Kidney (tissue), 14 donors: ENCODE results near the gene ANOS1. TPM values are rescaled to one million over a fixed set of nuclear protein-coding genes. Genes with fewer than 3 reads are reported as not detected.
A peak's percentile ranks its signal among the peaks of the same experiment; 100 is the strongest.

Source experiments
- DNase-seq, 5 donors: peaks; one replicate each; pipeline ENCODE4 v3.0.0-alpha.2; 2013 to 2020
- FAIRE-seq: peaks from 2 replicates; lab custom pipeline; 2012; peaks lifted over from hg19 to GRCh38; lab: Jason Lieb, UNC
- H3K27ac ChIP-seq, 2 donors: one replicate each; pipeline ENCODE4 v1.7.0; 2013; ENCODE audit warnings: low read depth in 2 of 2, low read length in 2 of 2, inconsistent platforms in 1 of 2
- H3K27me3 ChIP-seq: one replicate; pipeline ENCODE4 v1.7.1; 2013; ENCODE audit warnings: low read length, inconsistent platforms; ENCODE audit not compliant: control insufficient read depth, insufficient read depth
- H3K36me3 ChIP-seq, 3 donors: one replicate each; pipeline versions ENCODE4 v1.7.0 to v1.7.1; 2013; ENCODE audit warnings: low read length in 3 of 3, control low read depth in 1 of 3, inconsistent platforms in 1 of 3; ENCODE audit not compliant: insufficient read depth in 3 of 3, control insufficient read depth in 2 of 3
- H3K4me1 ChIP-seq, 3 donors: one replicate each; pipeline versions ENCODE4 v1.7.0 to v1.7.1; 2013; ENCODE audit warnings: low read length in 3 of 3, inconsistent platforms in 1 of 3, low read depth in 1 of 3; ENCODE audit not compliant: control insufficient read depth in 2 of 3, insufficient read depth in 2 of 3
- H3K4me3 ChIP-seq, 3 donors: one replicate each; pipeline versions ENCODE4 v1.7.0 to v1.8.1; 2013; ENCODE audit warnings: low read length in 3 of 3, control low read depth in 1 of 3, inconsistent platforms in 1 of 3
- H3K9ac ChIP-seq, 3 donors: one replicate each; pipeline versions ENCODE4 v1.7.0 to v1.7.1; 2013; ENCODE audit warnings: low read length in 3 of 3, control low read depth in 1 of 3, inconsistent platforms in 1 of 3
- H3K9me3 ChIP-seq, 3 donors: one replicate each; pipeline versions ENCODE4 v1.7.0 to v1.7.1; 2013; ENCODE audit warnings: low read length in 3 of 3, control low read depth in 1 of 3, inconsistent platforms in 1 of 3; ENCODE audit not compliant: control insufficient read depth in 2 of 3, insufficient read depth in 1 of 3
- CTCF ChIP-seq: IDR thresholded peaks from 3 replicates; pipeline ENCODE4 v1.5.1; 2012; ENCODE audit warnings: mild to moderate bottlenecking, moderate library complexity, borderline replicate concordance; ENCODE audit not compliant: insufficient read depth; ENCODE audit errors: extremely low read depth
- intact Hi-C: fragments of 100-400 bp; cut with DNase I; formaldehyde crosslinking; loops from one replicate; pipeline ENCODE4 v1.11.1; 2022
- polyA plus RNA-seq: library from polyadenylated mRNA; stranded (reverse); fragments of 350-450 nt; fragmentation: Illumina TruSeq; extraction: RNeasy Lipid Tissue Mini Kit (QIAGEN cat#74804); gene quantifications from one replicate; pipeline ENCODE4 v1.2.3, GENCODE V29; 2014; ENCODE audit warnings: low read depth, low replicate concordance; ENCODE audit not compliant: insufficient read depth
- total RNA-seq: library from RNA; stranded (reverse); fragmentation: NEBNext Ultra II Directional; extraction: Animal tissue kit (Norgen Biotek cat#: 25700); gene quantifications from one replicate; pipeline ENCODE4 v1.2.1, GENCODE V29; 2021
- donor health status: control.
- donor health status: control.
- donor health status: control.
- donor health status: control.
- donor health status: control.
- donor health status: DM: yes; HTN: yes; CAD: no.
- donor health status: Normal renal cell carcinoma (clear cell type).

The ANOS1 gene
- total and polyA plus RNA-seq, 2 donors from 2014 or later, result 0.69 to 2.3 TPM

DNA sequence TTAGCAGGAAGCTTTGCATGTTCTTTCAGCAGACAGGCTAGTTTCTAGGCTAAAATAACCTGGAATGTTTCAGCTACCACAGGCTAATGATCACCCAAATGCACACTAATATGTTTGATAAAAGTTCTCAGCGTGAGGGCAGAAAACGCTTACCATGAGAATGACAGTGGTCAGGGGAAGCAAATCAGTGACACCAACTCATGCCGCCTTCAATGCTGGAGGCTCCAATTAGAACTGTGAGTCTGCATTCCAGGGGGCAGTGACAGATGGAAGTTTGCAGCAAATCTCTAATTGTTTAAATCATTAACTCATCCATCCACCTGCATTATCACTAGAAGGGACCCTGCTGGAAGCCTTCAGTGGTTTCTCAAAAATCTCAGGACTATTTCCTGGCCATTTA is 43.2 kb downstream of the ANOS1 start:
- no peaks in the 10 kb centered on the region for H3K4me1 ChIP-seq
- no peaks in the 10 kb centered on the region for H3K9me3 ChIP-seq
- no peaks in the 10 kb centered on the region for H3K27me3 ChIP-seq
- DNase-seq (peak in 2 of 5 donors; percentile 2 to 13), FAIRE-seq (no peak)
- no peak overlapping the region for H3K27ac ChIP-seq
- no peak overlapping the region for H3K9ac ChIP-seq
- no peak overlapping the region for H3K4me3 ChIP-seq
- intact Hi-C loops, result no loop called here
- no peak for TF ChIP-seq CTCF
- H3K36me3 ChIP-seq, result no peaks in the 10 kb centered on the region

DNA sequence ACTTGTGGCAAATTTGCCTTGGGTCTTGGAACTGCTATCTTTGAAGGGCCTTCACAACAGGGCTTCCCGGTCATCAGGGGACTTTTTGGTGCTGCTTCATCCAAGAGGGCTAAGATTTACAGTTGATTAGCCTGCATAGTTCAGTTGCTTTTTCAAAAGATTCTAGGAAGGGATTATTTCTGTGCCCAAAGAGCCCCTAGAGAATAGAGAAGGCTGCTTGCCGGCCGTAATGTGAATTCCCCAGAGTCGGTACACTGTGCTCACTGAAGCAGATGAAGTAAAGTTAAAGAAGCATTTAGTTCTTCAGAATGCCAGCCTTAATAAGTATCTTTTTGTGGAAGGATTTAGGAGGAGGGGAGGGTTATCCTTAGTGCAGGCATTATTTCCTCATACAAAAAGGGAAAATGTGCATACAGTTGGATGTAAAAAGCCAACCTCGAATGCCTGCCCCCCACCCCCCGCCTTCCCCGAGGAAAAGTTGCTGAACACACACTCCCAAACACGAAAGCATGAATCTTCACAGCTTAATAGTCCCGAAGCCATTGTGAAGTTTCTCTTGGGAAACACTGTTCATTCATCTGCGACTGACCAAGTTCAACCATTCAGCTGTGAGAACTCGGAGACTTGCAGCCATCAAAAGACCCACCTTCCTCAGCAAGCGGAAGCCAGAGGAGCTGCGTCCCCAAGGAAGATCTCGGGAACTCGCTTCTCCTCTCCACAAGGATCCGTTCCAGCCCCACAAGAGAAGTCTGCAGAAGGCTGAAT is 47.6 kb downstream of the ANOS1 start:
- no peak for TF ChIP-seq CTCF
- H3K4me1 ChIP-seq, result no peaks in the 10 kb centered on the region
- no peak for FAIRE-seq
- no peak overlapping the region for H3K27ac ChIP-seq
- no peaks in the 10 kb centered on the region for H3K27me3 ChIP-seq
- H3K9ac ChIP-seq, result no peak overlapping the region
- H3K9me3 ChIP-seq, result no peaks in the 10 kb centered on the region
- intact Hi-C loops, result no loop called here
- DNase-seq, result peak in 2 of 5 donors; percentile 13
- no peaks in the 10 kb centered on the region for H3K36me3 ChIP-seq
- no peak overlapping the region for H3K4me3 ChIP-seq

- Histone ChIP-seq H3K9me3 (no peaks in the 10 kb centered on the region), H3K36me3 (no peaks in the 10 kb centered on the region), H3K27me3 (no peaks in the 10 kb centered on the region), H3K4me1 (no peaks in the 10 kb centered on the region), H3K9ac (no peak overlapping the region), H3K4me3 (no peak overlapping the region), H3K27ac (no peak overlapping the region)
- TF ChIP-seq CTCF, result no peak
- no peak for FAIRE-seq
- no peak for DNase-seq
- intact Hi-C loops, result no loop called here
Observed at GRCh38 chrX:8683687-8684086, 48.2 kb downstream of the ANOS1 start.

- TF ChIP-seq CTCF, result no peak
- FAIRE-seq, result no peak
- intact Hi-C loops, result no loop called here
Observed at GRCh38 chrX:8679550-8679949, 52.4 kb downstream of the ANOS1 start.

More at GRCh38 chrX:8679550-8679949, 52.4 kb downstream of the ANOS1 start:
- Histone ChIP-seq H3K36me3 (no peaks in the 10 kb centered on the region), H3K27me3 (no peaks in the 10 kb centered on the region), H3K4me1 (no peaks in the 10 kb centered on the region), H3K9ac (no peak overlapping the region), H3K9me3 (no peaks in the 10 kb centered on the region), H3K4me3 (no peak overlapping the region), H3K27ac (no peak overlapping the region)
- DNase-seq, result no peak
